B cell (primary cell): ENCODE results near the gene MRPS30.

Experiments
- CTCF ChIP-seq: fragments of 200-600 bp; IDR thresholded peaks from one replicate; pipeline ENCODE4 v1.8.0; 2022; ENCODE audit warnings: antibody characterized with exemption, mild to moderate bottlenecking
- EZH2 ChIP-seq: IDR thresholded peaks from 2 replicates; pipeline ENCODE4 v1.6.1; 2012; ENCODE audit warnings: borderline replicate concordance, low read depth, mild to moderate bottlenecking, moderate library complexity, low read length; ENCODE audit not compliant: insufficient read depth, poor library complexity, severe bottlenecking

DNA sequence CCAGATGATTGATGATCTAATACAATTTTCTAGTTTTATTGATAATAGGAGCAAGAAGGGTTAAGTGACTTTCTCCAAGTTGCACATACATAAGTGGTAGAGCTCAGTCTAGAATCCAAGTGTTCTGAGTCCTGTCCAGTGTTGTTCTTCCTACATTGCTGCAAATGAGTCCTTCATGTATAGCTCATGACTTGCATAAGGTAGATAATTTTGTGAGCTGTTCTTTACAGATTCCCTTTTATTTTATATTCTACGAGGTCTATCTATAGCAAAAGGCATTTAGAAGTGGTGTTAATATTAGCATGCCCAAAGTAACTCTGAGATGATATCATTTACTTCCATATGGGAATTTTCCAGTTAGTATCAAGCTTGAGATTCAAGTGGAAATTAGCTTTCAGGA, 20.0 kb downstream of the MRPS30 start:
- TF ChIP-seq CTCF, result no peak
- no peak for TF ChIP-seq EZH2
